Tibial nerve (tissue), 4 donors: ENCODE data around the gene PPP1R11. TPM values are rescaled to one million over a fixed set of nuclear protein-coding genes. Genes with fewer than 3 reads are reported as not detected.

ENCODE experiments used
- DNase-seq, 2 donors: peaks; one replicate each; pipeline ENCODE4 v3.0.0-alpha.2; 2019; ENCODE audit warnings: low spot score in 2 of 2
- H3K27ac ChIP-seq, 4 donors: fragments of 200-600 bp; sonication (generic) in 3 of 4; one replicate each; pipeline ENCODE4 v1.5.1; 2017 to 2019; ENCODE audit warnings: mild to moderate bottlenecking in 1 of 4
- H3K27me3 ChIP-seq, 2 donors: fragments of 200-600 bp; sonication (generic) in 1 of 2; one replicate each; pipeline versions ENCODE4 v1.5.1 to v1.6.0; 2017 to 2019
- H3K36me3 ChIP-seq, 3 donors: fragments of 200-600 bp; sonication (generic); one replicate each; pipeline ENCODE4 v1.5.1; 2018 to 2019
- H3K4me1 ChIP-seq, 4 donors: fragments of 200-600 bp; sonication (generic) in 3 of 4; one replicate each; pipeline ENCODE4 v1.5.1; 2017 to 2019
- H3K4me3 ChIP-seq, 4 donors: fragments of 200-600 bp; sonication (generic) in 3 of 4; one replicate each; pipeline ENCODE4 v1.5.1; 2017 to 2019; ENCODE audit warnings: mild to moderate bottlenecking in 1 of 4, moderate library complexity in 1 of 4
- H3K9me3 ChIP-seq, 4 donors: fragments of 200-600 bp; sonication (generic) in 3 of 4; one replicate each; pipeline ENCODE4 v1.5.1; 2017 to 2019
- CTCF ChIP-seq, 5 experiments: fragments of 200-600 bp in 3 of 5; fragments of 450-650 bp in 2 of 5; sonication (generic) in 3 of 5; IDR thresholded peaks; one replicate each; pipeline ENCODE4 v1.5.1; 2016 to 2019; ENCODE audit warnings: antibody characterized with exemption in 5 of 5, mild to moderate bottlenecking in 3 of 5, moderate library complexity in 2 of 5
- EP300 ChIP-seq, 2 donors: sonication (generic); formaldehyde crosslinking; IDR thresholded peaks; one replicate each; pipeline ENCODE4 v1.6.1; 2017; ENCODE audit warnings: antibody characterized with exemption in 2 of 2, mild to moderate bottlenecking in 1 of 2
- POLR2A ChIP-seq, 2 donors: fragments of 450-650 bp; IDR thresholded peaks; one replicate each; pipeline ENCODE4 v1.6.1; 2017; ENCODE audit warnings: antibody characterized with exemption in 2 of 2, mild to moderate bottlenecking in 2 of 2, moderate library complexity in 2 of 2
- WGBS, 2 donors: methylation state at CpG; one replicate each; pipeline ENCODE4 v1.1.5; 2018; 5-methylcytosine and 5-hydroxymethylcytosine counted together
- total RNA-seq, 4 donors: library from RNA; depleted of rRNA; stranded (reverse); fragments of >200 nt; gene quantifications; one replicate each; pipeline ENCODE4 v1.1.0, GENCODE V29; 2016

Gene PPP1R11
- total RNA-seq, 4 donors from 2014 or later, result 28.2 to 39.8 (median 34.2) TPM

DNA sequence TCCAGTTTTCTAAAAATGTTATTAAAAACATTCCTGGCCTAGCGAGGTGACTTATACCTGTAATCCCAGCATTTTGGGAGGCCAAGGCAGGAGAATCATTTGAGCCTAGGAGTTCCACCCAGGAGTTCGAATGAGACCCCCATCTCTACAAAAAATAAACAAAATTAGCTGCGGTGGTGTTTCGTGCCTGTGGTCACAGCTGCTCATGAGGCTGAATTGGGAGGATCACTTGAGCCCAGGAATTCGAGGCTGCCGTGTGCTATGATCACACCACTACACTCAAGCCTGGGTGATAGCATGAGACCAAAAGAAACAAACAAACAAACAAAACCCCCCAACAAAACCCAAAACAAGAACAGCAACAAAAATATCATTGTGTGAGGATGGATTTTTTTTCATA is 25.8 kb upstream of the PPP1R11 start:
- WGBS, 2 donors, result 83 to 88% methylated on average over 6 of the region's 6 CpGs
- DNase-seq, result no peak
- TF ChIP-seq EP300 (IDR thresholded peaks at IDR 0.05) (no peak), POLR2A (IDR thresholded peaks at IDR 0.05) (no peak), CTCF (IDR thresholded peaks at IDR 0.05) (no peak)
- Histone ChIP-seq H3K27me3 (no peaks in the 10 kb centered on the region), H3K4me1 (no peaks in the 10 kb centered on the region), H3K4me3 (no peak overlapping the region), H3K27ac (no peak overlapping the region), H3K9me3 (no peaks in the 10 kb centered on the region), H3K36me3 (no peaks in the 10 kb centered on the region)

DNA sequence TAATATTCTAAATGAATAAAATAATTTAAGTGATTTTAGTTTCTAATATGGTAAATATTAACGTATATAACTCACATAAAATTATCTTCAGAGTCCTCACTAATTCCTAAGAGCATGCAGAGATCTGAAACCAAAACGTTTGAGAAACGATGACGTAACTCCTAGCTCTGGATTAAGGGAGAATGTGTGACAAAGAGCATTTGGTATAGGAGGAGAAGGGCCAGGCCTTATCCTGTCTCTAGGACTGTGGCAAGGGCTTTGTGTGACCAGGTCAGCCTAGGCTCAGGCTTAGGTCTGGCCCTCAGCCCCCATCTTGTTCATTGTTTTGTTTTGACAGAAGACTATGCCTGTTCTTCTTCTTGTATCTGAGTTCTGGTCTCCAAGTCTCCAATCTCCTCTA is 25.2 kb upstream of the PPP1R11 start:
- H3K36me3 ChIP-seq, result no peaks in the 10 kb centered on the region
- H3K9me3 ChIP-seq, result no peaks in the 10 kb centered on the region
- WGBS, 2 donors, result 73 to 77% methylated on average over 4 of the region's 4 CpGs
- DNase-seq, result no peak
- no peaks in the 10 kb centered on the region for H3K27me3 ChIP-seq
- H3K4me3 ChIP-seq, result no peak overlapping the region
- no peak overlapping the region for H3K27ac ChIP-seq
- no peak for TF ChIP-seq POLR2A (IDR thresholded peaks at IDR 0.05)
- TF ChIP-seq EP300 (IDR thresholded peaks at IDR 0.05), result no peak
- TF ChIP-seq CTCF (IDR thresholded peaks at IDR 0.05), result no peak
- no peaks in the 10 kb centered on the region for H3K4me1 ChIP-seq

DNA sequence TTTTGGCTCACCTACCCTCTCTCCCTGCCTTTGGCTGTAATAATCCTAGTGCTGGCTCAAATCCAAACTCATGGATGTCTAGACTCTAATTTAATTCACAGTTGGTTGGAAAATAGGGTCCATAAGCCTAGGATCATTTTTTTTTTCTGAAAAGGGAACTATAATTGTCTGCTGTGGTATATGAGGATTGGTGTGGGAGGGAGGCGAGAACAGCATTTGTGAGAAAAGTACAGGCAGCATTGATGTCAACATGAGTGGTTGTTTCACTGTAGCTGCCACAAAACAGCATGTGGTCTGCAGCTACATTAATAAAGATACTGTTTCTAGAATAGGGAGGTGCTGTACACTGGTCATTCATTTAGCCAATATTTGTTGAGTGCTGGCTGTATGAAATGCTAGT is 24.5 kb upstream of the PPP1R11 start:
- TF ChIP-seq EP300 (IDR thresholded peaks at IDR 0.05) (no peak), CTCF (IDR thresholded peaks at IDR 0.05) (no peak), POLR2A (IDR thresholded peaks at IDR 0.05) (no peak)
- DNase-seq, result no peak
- no peak overlapping the region for H3K4me3 ChIP-seq
- H3K27me3 ChIP-seq, result no peaks in the 10 kb centered on the region
- 92 to 100% methylated on average over 1 of the region's 1 CpG for WGBS, 2 donors
- H3K4me1 ChIP-seq, result no peaks in the 10 kb centered on the region
- H3K36me3 ChIP-seq, result no peaks in the 10 kb centered on the region
- no peaks in the 10 kb centered on the region for H3K9me3 ChIP-seq
- no peak overlapping the region for H3K27ac ChIP-seq

- TF ChIP-seq CTCF (IDR thresholded peaks at IDR 0.05) (no peak), EP300 (IDR thresholded peaks at IDR 0.05) (no peak), POLR2A (IDR thresholded peaks at IDR 0.05) (no peak)
- no peaks in the 10 kb centered on the region for H3K4me1 ChIP-seq
- H3K27me3 ChIP-seq, result no peaks in the 10 kb centered on the region
- H3K9me3 ChIP-seq, result no peaks in the 10 kb centered on the region
- no peak for DNase-seq
- no peak overlapping the region for H3K27ac ChIP-seq
- H3K36me3 ChIP-seq, result no peaks in the 10 kb centered on the region
- H3K4me3 ChIP-seq, result no peak overlapping the region
- WGBS, 2 donors, result 20 to 51% methylated on average over 1 of the region's 1 CpG
Observed at GRCh38 chr6:30042914-30043313, 24.1 kb upstream of the PPP1R11 start.

GRCh38 chr6:30043744-30044143 is 23.3 kb upstream of the PPP1R11 start:
- Histone ChIP-seq H3K27ac (no peak overlapping the region), H3K36me3 (no peaks in the 10 kb centered on the region), H3K27me3 (no peaks in the 10 kb centered on the region), H3K4me3 (no peak overlapping the region), H3K9me3 (no peaks in the 10 kb centered on the region), H3K4me1 (no peaks in the 10 kb centered on the region)
- TF ChIP-seq CTCF (IDR thresholded peaks at IDR 0.05) (no peak), EP300 (IDR thresholded peaks at IDR 0.05) (no peak), POLR2A (IDR thresholded peaks at IDR 0.05) (no peak)
- DNase-seq, result no peak
- WGBS, 2 donors, result 93 to 94% methylated on average over 2 of the region's 2 CpGs
